CD14-positive monocyte (primary cell): ENCODE data around the gene KCNT1. TPM values are rescaled to one million over a fixed set of nuclear protein-coding genes. Genes with fewer than 3 reads are reported as not detected.

Experiments used
- DNase-seq, 3 donors: peaks; one replicate each; pipeline ENCODE4 v3.0.0-alpha.2; 2011 to 2022
- H2AFZ ChIP-seq: 2 replicates; pipeline ENCODE4 v1.6.0; 2012; ENCODE audit warnings: mild to moderate bottlenecking, low read depth, low read length, inconsistent platforms; ENCODE audit not compliant: insufficient read depth, poor library complexity, severe bottlenecking
- H3K27ac ChIP-seq, 2 donors: 1 replicate in 1 of 2; 2 replicates in 1 of 2; pipeline ENCODE4 v1.5.1; 2012 to 2013; ENCODE audit warnings: low read length in 2 of 2, control low read depth in 1 of 2, inconsistent platforms in 1 of 2, low read depth in 1 of 2, mild to moderate bottlenecking in 1 of 2
- H3K27me3 ChIP-seq, 2 donors: one replicate each; pipeline versions ENCODE4 v1.6.0 to v1.6.1; 2011 to 2013; ENCODE audit warnings: low read length in 2 of 2; ENCODE audit not compliant: control insufficient read depth in 2 of 2, insufficient read depth in 2 of 2
- H3K36me3 ChIP-seq, 2 donors: replicated peaks in 1 of 2; 1 replicate in 1 of 2; 2 replicates in 1 of 2; pipeline versions ENCODE4 v1.5.1 to v1.6.1; 2012 to 2013; ENCODE audit warnings: low read length in 2 of 2, control low read depth in 1 of 2, inconsistent platforms in 1 of 2, mild to moderate bottlenecking in 1 of 2; ENCODE audit not compliant: insufficient read depth in 2 of 2, control insufficient read depth in 1 of 2
- H3K4me1 ChIP-seq, 2 donors: 1 replicate in 1 of 2; 2 replicates in 1 of 2; pipeline versions ENCODE4 v1.5.1 to v1.6.1; 2012 to 2013; ENCODE audit warnings: low read length in 2 of 2, control low read depth in 1 of 2, inconsistent platforms in 1 of 2, mild to moderate bottlenecking in 1 of 2, moderate library complexity in 1 of 2; ENCODE audit not compliant: insufficient read depth in 2 of 2, control insufficient read depth in 1 of 2
- H3K4me2 ChIP-seq: replicated peaks from 2 replicates; pipeline ENCODE3; 2012; ENCODE audit warnings: low read length, moderate library complexity, mild to moderate bottlenecking; ENCODE audit not compliant: poor library complexity, severe bottlenecking; ENCODE audit errors: extremely low read depth
- H3K4me3 ChIP-seq, 3 experiments: fragments of 200-600 bp in 1 of 3; sonication (generic) in 1 of 3; replicated peaks in 1 of 3; 1 replicate in 2 of 3; 2 replicates in 1 of 3; pipeline ENCODE4 v1.5.1; 2011 to 2013; ENCODE audit warnings: low read length in 3 of 3, mild to moderate bottlenecking in 3 of 3, control low read depth in 2 of 3, low read depth in 2 of 3, inconsistent platforms in 1 of 3, moderate library complexity in 1 of 3
- H3K79me2 ChIP-seq: 2 replicates; pipeline ENCODE4 v1.6.0; 2012; ENCODE audit warnings: mild to moderate bottlenecking, control low read depth, inconsistent platforms, low read length, moderate library complexity; ENCODE audit not compliant: insufficient read depth
- H3K9ac ChIP-seq: 2 replicates; pipeline ENCODE4 v1.6.0; 2017; ENCODE audit warnings: low read length, mild to moderate bottlenecking; ENCODE audit not compliant: insufficient read depth, poor library complexity, severe bottlenecking
- H3K9me3 ChIP-seq, 2 donors: replicated peaks in 1 of 2; 1 replicate in 1 of 2; 2 replicates in 1 of 2; pipeline versions ENCODE4 v1.5.1 to v1.6.1; 2012 to 2013; ENCODE audit warnings: low read length in 2 of 2, control low read depth in 1 of 2; ENCODE audit not compliant: control insufficient read depth in 1 of 2, insufficient read depth in 1 of 2
- H4K20me1 ChIP-seq: 2 replicates; pipeline ENCODE4 v1.6.0; 2012; ENCODE audit warnings: mild to moderate bottlenecking, low read length, control low read depth, moderate library complexity; ENCODE audit not compliant: insufficient read depth
- H3K27ac Mint-ChIP-seq, 7 donors: one replicate each; pipeline ENCODE4 v1.8.0; 2020; ENCODE audit warnings: mild to moderate bottlenecking in 7 of 7, mixed read lengths in 7 of 7, moderate library complexity in 6 of 7, inconsistent platforms in 2 of 7
- H3K27me3 Mint-ChIP-seq, 3 donors: one replicate each; pipeline ENCODE4 v1.8.0; 2021 to 2022; ENCODE audit warnings: low read depth in 3 of 3, mild to moderate bottlenecking in 3 of 3, mixed read lengths in 3 of 3, moderate library complexity in 3 of 3, inconsistent platforms in 1 of 3
- H3K36me3 Mint-ChIP-seq, 2 donors: one replicate each; pipeline ENCODE4 v1.8.0; 2020; ENCODE audit warnings: mixed read lengths in 2 of 2, inconsistent platforms in 1 of 2, mild to moderate bottlenecking in 1 of 2
- H3K4me1 Mint-ChIP-seq: one replicate; pipeline ENCODE4 v1.8.0; 2020; ENCODE audit warnings: mild to moderate bottlenecking, mixed read lengths
- H3K4me3 Mint-ChIP-seq, 2 donors: one replicate each; pipeline ENCODE4 v1.8.0; 2020; ENCODE audit warnings: mild to moderate bottlenecking in 2 of 2, mixed read lengths in 2 of 2, moderate library complexity in 1 of 2
- H3K9me3 Mint-ChIP-seq, 7 donors: one replicate each; pipeline ENCODE4 v1.8.0; 2020 to 2022; ENCODE audit warnings: mixed read lengths in 7 of 7, mild to moderate bottlenecking in 6 of 7, moderate library complexity in 6 of 7, inconsistent platforms in 2 of 7
- WGBS: methylation state at CpG from one replicate; pipeline ENCODE4 v1.1.5; 2013; ENCODE audit warnings: missing lambda C conversion rate; ENCODE audit not compliant: insufficient coverage; 5-methylcytosine and 5-hydroxymethylcytosine counted together
- intact Hi-C, 2 donors: fragments of 100-400 bp; cut with micrococcal nuclease; formaldehyde crosslinking; loops; one replicate each; pipeline versions ENCODE4 v1.15.0 to v1.15.1; 2023
- polyA plus RNA-seq, 3 donors: library from polyadenylated mRNA; depleted of rRNA in 1 of 3; unstranded in 2 of 3; stranded (reverse) in 1 of 3; fragments of 300-500 nt in 2 of 3; fragments of >200 nt in 1 of 3; fragmentation: Illumina TruSeq in 2 of 3; gene quantifications; 1 replicate in 2 of 3; 2 replicates in 1 of 3; pipeline ENCODE4 v1.2.3, GENCODE V29; 2012 to 2021
- TF ChIP-seq, protein P1 (sequence below): fragments of 200-600 bp; IDR thresholded peaks from one replicate; pipeline ENCODE4 v1.8.0; 2022; ENCODE audit warnings: antibody characterized with exemption, mild to moderate bottlenecking

Gene KCNT1
- polyA plus RNA-seq, 3 donors: not detected

DNA sequence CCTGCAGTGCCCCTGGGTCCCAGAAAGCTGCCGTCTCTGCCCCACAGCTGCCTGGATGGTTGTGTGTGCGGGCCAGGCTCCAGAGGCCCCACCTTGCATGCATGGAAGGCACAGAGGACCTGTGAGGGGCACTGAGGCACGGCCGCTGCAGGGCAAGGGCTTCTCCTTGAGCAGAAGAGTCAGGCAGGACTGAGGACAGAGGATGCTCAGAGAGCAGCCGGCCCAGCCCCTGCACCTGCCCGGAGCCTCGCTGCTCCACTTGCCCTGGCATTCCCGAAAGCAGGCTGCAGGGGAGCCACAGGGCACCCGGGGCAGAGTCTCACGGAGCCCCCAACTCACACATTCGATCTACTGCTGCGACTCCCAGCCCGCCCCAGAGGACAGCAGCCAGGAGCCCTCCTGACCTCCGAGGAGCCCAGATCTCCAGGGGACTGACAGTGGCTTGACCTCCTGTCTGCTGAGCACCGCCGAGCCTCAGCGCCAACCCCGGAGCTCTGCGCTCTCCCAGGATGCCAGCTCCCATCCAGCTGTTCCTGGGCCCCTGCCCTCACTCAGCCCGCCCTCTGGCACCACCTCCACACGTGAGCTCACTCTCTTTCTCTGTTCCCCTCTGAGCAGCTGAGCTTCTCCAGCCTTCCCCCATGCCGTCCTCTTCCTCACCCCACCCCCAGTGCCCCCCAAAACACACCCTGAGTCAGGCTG lies 95.0 kb downstream of the KCNT1 start:
- Histone ChIP-seq H3K36me3 (no peaks in the 10 kb centered on the region), H3K9me3 (no peaks in the 10 kb centered on the region), H3K9ac (no peak overlapping the region), H3K4me3 (no peak overlapping the region), H2AFZ (no peak overlapping the region), H4K20me1 (no peaks in the 10 kb centered on the region), H3K4me2 (no peak overlapping the region), H3K79me2 (no peaks in the 10 kb centered on the region), H3K27ac (no peak overlapping the region), H3K4me1 (no peaks in the 10 kb centered on the region), H3K27me3 (no peaks in the 10 kb centered on the region)
- H3K36me3 Mint-ChIP-seq: no peaks in the 10 kb centered on the region
- peaks cover 0 to 2% (median 1%) of the 10 kb centered on the region in 3 donors for H3K27me3 Mint-ChIP-seq
- no peak overlapping the region for H3K4me3 Mint-ChIP-seq
- WGBS: 82% methylated on average over 22 of the region's 22 CpGs
- no peak overlapping the region for H3K27ac Mint-ChIP-seq
- TF ChIP-seq, protein P1, sequence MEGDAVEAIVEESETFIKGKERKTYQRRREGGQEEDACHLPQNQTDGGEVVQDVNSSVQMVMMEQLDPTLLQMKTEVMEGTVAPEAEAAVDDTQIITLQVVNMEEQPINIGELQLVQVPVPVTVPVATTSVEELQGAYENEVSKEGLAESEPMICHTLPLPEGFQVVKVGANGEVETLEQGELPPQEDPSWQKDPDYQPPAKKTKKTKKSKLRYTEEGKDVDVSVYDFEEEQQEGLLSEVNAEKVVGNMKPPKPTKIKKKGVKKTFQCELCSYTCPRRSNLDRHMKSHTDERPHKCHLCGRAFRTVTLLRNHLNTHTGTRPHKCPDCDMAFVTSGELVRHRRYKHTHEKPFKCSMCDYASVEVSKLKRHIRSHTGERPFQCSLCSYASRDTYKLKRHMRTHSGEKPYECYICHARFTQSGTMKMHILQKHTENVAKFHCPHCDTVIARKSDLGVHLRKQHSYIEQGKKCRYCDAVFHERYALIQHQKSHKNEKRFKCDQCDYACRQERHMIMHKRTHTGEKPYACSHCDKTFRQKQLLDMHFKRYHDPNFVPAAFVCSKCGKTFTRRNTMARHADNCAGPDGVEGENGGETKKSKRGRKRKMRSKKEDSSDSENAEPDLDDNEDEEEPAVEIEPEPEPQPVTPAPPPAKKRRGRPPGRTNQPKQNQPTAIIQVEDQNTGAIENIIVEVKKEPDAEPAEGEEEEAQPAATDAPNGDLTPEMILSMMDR: no peak
- intact Hi-C loops: loop anchor here in 1 of 2 donors (5.0 kb wide), 1 partner anchor 325 kb away; no protein-coding TSS in a partner anchor
- peaks cover 2% of the 10 kb centered on the region for H3K4me1 Mint-ChIP-seq
- DNase-seq: no peak
- peaks cover 0 to 6% (median 0%) of the 10 kb centered on the region in 7 donors for H3K9me3 Mint-ChIP-seq

DNA sequence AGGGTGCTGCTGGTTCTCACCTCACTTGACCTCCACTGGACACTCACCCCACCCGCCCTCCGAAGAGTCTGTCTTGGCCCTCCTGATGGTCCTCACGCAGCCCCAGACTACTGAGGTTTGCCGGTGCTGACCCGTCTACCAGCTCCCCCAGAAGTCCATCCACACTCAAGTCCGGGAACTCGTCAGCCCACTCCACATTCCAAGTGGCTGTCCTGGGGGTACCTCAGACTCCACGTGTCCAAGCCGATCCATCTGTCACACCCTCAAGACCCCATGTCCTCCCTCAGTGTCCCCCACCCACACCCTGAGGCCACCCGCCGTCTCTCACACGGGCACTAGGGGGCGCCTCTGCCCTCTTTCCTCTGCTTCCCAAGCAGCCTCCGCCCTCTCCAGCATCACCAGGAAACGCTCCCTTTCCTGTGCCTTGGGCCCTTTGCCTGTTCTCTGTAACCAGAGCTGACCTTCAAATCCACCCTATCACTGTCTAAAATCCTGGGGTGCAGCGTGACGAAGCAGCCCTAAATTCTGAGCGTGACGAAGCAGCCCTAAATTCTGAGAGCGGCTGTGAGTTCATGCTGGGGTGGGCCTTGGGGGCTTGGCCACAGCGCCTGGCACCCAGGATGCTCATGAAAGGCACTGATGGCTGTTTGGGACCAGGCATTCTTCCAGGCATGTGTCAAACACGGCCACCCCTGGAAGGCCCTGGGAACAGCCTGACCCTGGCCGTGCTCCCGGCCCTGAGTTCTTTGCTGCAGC lies 95.7 kb downstream of the KCNT1 start:
- H3K27me3 Mint-ChIP-seq: peaks cover 0 to 4% (median 1%) of the 10 kb centered on the region in 3 donors
- no peak overlapping the region for H2AFZ ChIP-seq
- intact Hi-C loops: loop anchor here in 1 of 2 donors (5.0 kb wide), 1 partner anchor 325 kb away; no protein-coding TSS in a partner anchor
- H3K36me3 ChIP-seq: no peaks in the 10 kb centered on the region
- H3K4me1 Mint-ChIP-seq: peaks cover 2% of the 10 kb centered on the region
- H3K4me2 ChIP-seq: no peak overlapping the region
- H4K20me1 ChIP-seq: no peaks in the 10 kb centered on the region
- TF ChIP-seq, protein P1: peak; percentile 66
- no peaks in the 10 kb centered on the region for H3K27me3 ChIP-seq
- DNase-seq: peak in 1 of 3 donors; percentile 17
- no peak overlapping the region for H3K27ac ChIP-seq
- WGBS: 53% methylated on average over 24 of the region's 24 CpGs
- H3K4me3 ChIP-seq: no peak overlapping the region
- no peaks in the 10 kb centered on the region for H3K36me3 Mint-ChIP-seq
- H3K9me3 ChIP-seq: no peaks in the 10 kb centered on the region
- H3K4me1 ChIP-seq: no peaks in the 10 kb centered on the region
- H3K27ac Mint-ChIP-seq: peak overlapping the region in 1 of 7 donors; percentile 75
- H3K9ac ChIP-seq: no peak overlapping the region
- H3K9me3 Mint-ChIP-seq: peaks cover 0 to 6% (median 0%) of the 10 kb centered on the region in 7 donors
- no peak overlapping the region for H3K4me3 Mint-ChIP-seq
- H3K79me2 ChIP-seq: no peaks in the 10 kb centered on the region
